HK-2 (cell line): ENCODE data around the gene PHYHIPL.
A peak's percentile ranks its signal among the peaks of the same experiment; 100 is the strongest.

Source experiments
- DNase-seq: peaks from one replicate; pipeline ENCODE4 v3.0.0-alpha.2; 2018; ENCODE audit not compliant: unreplicated experiment

PHYHIPL gene

DNA sequence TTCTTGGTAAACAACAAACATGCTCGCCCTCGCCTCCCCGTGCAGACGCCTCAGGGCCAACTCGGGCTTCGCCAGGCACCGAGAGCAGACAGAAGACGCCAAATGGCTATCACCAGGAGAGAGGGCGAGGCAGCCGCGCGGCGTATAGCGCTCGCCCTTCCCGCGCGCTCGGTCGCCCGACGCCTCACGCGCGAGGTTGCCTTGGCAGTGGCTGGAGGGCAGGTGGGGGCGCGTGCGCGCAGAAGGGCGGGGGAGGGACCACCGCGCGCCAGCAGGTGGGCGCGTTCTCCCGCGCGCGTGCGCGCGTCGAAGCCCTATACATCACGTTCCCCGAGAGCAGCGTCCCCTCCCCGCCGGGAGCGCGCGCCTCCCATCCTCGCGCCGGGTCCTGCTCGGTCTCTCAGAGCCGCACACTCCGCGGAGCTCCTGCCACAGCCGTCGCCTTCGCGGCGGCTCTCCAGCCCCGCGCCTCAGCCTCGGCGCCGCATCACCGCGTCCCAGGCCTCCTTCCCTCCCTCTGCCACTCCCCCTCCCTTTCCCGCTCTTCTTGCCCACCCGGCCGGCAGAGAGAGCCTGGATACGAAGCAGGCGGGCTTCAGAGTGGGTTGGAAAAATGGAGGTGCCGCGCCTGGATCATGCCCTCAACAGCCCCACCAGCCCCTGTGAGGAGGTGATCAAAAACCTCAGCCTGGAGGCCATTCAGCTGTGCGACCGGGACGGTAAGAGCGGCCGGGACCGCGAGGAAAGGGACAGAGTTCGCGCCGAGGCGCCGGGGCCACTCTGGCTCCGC is at the start of gene PHYHIPL:
TSS of gene PHYHIPL (plus strand) at position 403 of the 790 bp plus-strand sequence. CDS start at position 614, 211 bp downstream.
- DNase-seq: peak; percentile 41

DNA sequence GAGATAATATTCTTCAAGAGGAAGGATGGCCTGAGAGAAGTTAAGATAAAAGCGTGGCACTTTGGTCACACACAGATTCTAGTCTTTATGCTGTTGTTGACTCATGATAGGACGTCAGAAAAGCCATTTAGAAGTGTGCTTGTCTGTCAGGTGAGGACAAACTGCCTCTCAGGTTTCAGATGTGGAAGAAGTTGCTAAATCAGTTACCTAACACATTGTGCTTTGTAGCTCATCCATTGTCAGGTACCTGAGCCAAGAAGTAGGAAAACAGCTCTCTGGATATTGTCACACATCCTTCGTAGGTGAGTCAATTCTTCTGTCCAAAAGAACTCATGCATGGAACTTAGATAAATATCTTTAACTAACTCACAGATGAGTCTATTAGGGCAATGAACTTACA is 49.5 kb upstream of the PHYHIPL start:
- no peak for DNase-seq

DNA sequence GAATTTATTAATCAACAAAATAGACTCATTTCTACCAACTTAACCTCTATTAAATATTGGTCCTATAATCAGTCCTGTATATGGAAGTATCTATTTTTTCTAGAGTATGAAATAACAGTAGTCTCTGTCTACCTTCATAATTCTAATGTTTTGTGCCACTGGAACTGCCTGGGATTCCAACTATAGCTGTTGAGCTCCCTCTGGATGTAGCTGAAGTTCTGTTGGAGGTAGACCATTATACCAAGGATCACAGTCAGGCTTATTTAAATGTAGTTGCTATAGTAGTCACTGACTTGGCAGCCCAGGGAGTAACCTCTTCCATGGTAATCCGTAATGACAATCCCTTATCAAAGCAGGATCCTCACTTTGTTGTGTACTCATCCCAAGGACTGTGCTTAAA is 48.5 kb upstream of the PHYHIPL start:
- no peak for DNase-seq

DNA sequence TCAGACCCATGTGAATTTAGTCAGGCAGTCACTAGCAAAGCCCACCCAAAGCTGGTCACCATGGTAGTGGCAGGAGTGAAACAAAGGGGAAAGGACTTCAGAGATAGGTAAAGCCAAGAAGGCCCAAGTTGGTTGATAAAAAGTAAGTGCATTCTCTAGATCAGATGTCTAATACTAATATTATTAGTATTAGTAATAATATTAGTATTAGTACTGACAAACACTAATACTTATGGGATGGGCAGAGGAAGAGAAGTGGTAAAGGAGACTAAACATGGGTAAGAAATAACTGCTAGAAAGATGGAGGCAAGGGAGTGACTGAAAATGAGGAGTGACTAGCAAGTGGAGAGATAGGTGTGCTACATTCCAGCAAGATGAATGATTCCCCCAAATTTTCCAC is 46.6 kb upstream of the PHYHIPL start:
- DNase-seq: no peak

DNA sequence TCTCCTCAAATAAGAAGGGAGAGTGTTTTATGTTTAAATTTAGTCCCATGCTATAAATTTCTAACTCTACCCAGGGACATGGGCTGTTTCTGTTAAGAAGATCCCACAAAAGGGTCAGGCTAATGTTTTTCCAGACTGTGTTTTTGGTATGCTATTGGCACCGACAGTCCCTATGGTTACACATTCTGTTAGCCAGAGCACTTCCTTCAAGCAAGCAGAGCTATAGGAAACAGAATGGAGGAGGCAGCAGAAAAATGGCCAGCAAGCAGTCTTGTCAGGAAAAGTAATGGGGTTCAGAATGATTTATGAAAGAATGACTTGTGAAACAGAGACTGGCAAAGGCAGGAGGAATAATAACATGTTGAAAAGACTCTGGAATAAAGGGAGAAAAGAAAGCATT is 44.8 kb upstream of the PHYHIPL start:
- no peak for DNase-seq

DNA sequence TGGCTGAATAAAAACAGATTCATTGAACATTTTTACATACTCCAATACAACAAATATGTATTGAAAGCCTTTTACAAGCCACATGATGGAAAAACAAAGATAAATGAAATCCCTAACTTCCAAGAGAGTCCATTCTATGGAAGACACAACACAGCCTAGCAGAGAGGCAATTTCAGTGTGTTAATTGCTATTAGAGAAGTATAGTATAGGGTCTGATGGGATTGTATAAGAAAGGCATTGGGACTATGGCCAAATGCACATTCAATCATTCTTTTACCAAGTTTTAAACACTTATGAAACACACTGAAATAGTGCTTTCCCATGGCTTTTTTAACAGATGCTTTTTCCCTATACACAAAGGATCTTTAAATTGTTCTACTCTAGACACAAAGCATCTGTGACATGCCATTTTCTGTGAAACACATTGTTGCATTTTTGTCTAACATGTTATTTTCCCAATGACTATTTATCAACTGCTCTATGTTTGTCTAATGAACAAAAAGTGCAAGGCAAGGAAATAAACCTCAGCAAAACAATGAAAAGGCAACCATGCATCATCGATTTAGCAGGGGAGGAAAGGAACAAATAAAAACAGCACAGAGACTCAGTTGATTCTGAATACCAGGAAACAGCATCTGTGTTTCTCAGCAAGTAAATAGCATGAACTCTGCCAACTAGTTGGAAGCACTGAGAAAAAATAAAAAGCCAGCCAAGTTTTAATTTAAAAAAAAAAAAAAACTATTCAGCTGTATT is 42.4 kb upstream of the PHYHIPL start:
- no peak for DNase-seq

DNA sequence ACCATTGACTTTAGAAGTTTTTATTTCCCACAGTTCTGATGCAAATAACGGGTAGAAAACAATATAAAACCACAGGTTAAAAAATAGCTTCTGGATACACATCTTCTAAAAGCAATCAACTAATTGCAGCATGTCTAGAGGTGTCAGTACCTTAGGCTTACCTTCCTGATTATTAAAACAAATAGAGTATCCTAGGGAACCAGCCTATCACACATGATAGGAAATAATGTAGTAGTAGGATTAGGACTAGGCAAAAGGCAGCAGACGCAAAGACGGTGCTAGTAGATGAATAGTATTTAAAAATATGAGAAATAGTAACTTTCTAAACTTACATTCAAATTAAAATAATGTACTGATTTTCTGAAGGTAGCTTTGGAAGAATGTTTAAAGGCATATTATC is 41.7 kb upstream of the PHYHIPL start:
- DNase-seq: no peak

DNA sequence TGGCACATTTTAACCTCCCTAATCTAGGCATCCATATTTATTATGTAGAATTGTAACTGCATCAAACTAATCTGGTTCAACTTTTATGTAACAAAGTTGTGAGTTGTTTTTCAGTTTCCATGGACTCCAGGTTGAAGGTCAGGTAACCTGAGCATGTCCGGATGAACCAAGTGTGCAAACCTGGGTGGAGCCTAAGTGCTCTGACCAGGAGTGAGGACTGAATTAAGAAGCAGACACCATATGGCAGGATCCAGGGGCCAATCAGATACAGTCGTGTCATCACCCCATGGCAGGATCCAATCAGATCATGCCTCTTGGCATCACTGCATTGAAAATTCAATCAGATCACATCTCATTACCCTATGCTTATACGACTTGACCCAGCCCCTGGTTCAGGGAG is 41.2 kb upstream of the PHYHIPL start:
- DNase-seq: no peak

DNA sequence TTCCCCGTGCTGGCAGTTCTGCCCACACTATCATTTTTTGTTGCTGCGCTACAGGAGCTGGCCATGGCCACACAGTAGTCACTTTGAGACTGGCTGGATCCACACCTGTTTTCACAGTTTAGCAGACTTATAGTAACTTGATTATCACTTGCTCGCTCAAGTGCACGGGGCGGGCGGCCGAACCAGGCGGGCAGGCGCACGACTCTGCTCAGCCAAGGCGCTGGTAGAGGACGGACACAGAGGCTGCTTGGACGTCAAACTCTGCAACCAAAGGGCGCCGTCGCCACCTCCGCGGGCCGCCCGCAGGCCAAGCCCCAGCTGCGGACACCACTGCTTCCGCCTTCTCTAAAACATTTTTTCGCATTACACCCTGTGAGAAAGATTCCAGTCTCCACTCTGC is 38.4 kb upstream of the PHYHIPL start:
- DNase-seq: no peak

DNA sequence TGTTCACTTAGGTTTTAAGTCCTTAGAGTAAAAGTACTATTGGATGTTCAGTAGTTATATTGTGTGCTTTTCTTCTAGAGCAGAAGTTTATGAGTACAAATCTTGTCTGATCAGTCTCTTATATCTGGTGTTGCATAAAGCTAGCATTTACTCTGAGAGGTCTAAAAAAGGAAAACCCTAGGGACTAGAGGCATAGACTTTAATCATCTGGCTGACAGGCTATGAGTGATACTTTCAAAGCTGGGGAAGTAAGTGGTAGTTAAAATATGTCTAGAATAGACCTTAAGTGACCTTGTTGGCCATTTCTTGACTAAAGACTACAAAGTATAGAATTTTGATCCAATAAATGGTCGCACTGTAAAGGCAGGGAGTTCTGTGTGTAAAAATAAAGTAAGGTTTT is 32.9 kb upstream of the PHYHIPL start:
- DNase-seq: no peak

DNA sequence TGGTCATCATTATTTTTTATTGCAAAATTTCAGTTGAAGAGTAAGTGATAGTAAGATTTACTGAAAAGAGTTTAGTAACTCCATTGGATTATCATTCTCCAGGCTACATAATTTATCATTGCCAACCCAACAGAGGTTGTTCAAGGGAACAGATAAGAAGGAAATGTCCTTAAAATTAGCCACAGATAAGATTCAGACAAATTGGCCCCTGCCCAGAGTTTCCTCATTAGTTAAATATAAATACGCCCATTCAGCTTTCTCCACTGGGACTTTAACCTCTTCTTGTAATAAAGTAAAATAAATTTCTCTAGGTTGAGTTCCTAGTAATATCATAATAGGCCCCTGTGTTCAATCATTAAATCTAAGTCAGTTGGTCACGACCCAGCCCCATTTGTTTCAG is 27.7 kb upstream of the PHYHIPL start:
- no peak for DNase-seq

DNA sequence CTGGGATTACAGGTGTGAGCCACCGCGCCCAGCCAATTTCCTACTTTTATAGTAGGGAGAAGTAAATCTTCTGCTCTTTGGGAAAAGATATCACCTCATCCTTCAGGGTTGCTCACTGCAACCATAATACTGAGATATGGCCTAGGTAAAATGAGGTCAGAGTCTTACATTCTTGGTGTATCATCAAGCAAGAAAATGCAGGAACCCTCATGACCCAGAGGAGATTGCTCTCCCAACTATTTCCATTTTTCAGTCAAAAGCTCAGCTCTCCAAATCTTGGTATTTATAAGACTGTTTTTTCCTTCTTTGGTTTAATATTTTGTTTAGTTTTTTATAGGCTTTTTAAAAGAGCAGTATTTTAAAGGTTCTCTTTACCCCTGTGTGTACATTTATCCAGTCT is 20.9 kb upstream of the PHYHIPL start:
- no peak for DNase-seq

DNA sequence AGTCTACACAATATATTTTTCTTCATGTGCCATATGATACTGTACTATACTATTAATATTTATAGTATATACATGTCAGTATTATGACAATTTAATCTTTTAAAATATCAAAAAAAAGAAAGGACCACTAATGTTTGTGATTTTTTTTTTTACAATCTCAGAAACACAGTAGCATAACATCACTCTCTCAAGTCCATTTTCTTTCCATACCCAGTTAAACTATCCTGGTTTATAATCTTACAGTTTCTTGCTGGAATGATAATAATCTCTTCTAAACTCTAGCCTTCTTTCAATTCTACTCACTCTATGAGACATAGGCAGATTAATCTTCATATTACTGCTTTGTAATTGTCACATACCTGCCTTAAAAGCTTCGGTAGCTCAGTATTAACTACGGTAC is 8.9 kb upstream of the PHYHIPL start:
- no peak for DNase-seq

DNA sequence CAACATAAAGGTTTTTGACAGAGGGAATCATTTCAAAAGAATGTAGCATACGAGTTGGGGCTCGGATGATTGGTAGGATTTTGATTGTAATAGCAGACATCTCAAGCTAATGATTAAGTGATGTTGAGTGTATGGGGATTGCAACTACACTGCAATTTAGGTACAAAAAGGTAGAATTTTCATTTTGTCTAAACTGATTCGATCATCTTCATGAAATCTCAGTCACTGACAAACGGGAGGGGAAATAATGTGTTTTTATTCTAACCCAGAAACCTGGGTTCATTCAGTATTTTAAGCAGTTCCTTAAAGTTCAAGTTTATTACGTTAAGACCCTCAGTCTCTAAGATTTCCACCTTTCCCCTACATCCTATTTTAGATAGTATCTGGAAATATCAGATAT is 3.9 kb upstream of the PHYHIPL start:
- no peak for DNase-seq

DNA sequence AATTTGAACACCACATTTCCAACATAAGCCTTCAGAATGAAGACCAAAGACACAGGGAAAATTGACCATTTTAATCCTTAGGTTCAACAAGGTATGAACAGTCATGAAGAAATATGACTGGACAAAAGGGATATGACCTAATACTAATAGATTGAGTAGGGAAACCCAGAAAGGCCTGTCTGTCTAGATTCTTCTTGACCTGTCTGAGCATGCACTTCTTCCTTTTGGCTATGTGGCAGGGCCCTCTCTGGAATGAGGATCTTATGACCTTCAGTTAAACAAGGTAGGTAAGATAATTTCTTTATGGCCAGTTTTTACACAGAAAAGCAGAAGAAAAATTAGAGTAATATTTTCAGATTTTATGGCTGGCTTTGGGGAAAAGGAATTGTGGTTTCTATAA is 3.0 kb upstream of the PHYHIPL start:
- no peak for DNase-seq

DNA sequence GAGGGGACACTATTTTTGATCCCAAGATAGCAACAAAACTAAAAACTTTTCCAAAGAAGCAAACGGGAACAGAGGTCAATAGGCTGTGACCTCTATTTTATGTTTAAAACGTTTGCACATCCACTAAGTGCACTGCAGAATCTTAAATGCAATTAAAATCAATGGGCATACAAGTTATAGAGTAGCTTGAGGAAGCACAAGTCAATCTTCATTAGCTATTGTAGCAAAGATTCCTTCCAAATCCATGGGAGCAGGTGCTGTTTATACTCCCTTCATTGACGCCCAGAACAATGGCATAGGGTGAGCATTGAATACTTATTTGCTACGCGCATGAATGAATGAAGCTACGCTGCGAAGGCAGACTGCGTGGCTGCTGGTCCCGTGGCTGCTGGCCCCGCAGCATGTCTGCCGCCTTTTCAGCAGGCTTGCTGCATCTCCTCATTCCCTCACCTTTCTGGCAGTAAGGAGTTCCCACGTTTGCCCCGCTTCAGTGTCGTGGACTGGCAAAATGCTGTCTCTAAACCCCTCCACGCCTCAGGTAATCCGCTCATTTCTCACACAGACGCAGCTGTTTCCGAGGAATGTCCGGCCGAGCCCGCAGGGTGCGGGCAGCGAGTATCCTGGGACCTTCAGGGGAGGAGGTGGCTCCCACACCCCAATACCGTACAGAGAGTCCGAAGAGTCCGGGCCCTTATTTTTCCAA is 754 bp upstream of the PHYHIPL start:
- no peak for DNase-seq

DNA sequence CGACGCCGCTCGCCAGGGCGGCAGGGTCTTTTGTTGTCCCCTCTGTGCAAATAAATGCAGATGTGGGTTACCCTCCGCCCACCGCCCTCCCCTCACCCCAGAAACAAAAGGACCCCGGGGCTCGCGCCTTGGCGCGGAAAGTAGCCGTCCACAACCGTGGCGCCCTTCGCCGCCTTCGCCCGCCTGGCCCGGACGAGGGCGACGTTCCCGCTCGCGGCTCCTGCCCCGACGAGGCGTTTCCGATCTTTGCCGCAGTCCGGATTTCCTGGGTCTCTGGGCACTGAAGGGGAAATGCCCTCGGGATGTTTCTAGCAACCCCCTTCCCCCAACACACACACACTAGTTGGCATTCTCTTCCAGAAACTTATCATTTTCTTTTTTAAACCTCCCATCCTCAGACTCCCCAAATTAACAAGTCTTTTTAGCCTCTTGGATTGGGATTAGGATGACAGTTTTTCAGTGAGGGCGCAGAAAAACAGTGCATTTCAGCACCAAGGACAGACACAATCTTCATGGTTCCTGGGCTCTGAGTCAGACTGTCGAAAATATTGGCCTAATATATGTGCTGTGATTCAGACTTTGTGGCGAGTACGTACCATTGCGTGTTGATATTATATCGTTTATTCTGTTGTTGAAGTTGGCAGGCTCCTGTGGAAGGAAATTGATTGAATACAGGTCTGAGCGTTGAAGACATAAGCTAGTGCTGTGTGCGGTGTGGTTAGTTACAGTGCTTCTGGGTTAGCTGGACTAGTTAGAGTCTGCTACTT is 771 bp downstream of the PHYHIPL start:
- DNase-seq: peak; percentile 60

DNA sequence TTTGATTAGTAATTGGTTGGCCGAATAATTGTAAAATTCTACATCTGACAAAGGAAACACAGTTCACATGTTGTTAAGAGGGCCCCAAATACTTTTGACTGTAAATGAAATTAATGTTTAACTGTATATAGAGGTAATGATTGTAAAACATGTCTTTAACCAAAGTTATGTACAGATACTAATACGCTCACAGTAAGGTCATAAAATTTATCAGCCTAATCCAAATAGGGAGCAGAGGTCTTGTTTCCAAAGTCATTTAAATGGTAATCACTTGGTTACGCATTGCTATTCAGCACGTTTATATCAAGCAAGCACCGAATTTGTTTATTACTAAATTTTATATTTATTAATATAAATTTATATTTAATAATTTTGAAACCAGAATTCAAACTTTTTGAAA is 1.4 kb downstream of the PHYHIPL start:
- no peak for DNase-seq

DNA sequence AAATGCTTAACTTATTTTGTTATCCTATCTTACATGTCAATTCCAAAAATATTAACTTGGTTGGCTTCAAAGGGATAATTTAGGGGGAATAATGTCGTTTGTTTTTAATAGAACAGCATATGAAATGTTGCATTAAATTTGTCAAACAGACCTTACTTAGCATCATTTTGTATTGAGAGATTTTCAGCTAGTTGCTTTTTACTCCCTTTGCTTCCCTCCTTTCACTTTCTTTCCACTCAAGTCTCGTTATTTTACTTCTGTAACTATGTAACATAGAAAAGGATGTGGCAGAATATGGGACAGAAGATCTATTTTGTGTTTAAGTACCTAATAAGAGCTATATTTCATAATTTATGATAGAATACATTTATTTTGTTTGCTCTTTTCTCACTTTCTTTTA is 2.6 kb downstream of the PHYHIPL start:
- no peak for DNase-seq

DNA sequence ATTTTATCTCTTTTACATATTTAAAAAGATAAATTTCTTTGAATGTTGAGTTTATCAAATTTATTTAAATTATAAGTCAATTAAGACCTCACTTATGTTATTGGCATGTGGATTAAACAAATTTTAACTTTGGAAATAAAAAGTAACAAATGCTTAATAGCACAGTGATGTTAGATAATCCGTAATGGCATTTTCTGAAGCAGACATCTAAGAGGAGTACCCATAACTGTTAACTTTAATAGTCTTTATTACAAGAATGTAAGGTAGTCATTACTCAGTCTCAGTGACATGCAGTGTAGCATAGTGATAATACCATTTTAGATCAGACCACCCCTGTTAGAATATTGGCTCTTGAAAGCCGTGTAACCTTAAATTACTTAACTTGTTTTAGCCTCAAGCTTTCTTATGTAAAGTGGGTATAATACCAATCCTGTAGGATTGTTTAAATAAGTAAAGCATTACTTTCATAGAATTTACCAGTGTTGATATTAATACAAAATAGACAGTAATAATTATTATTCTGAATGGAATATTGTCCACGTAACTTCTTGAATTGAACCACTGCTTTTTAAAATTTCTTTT is 4.3 kb downstream of the PHYHIPL start:
- DNase-seq: no peak

DNA sequence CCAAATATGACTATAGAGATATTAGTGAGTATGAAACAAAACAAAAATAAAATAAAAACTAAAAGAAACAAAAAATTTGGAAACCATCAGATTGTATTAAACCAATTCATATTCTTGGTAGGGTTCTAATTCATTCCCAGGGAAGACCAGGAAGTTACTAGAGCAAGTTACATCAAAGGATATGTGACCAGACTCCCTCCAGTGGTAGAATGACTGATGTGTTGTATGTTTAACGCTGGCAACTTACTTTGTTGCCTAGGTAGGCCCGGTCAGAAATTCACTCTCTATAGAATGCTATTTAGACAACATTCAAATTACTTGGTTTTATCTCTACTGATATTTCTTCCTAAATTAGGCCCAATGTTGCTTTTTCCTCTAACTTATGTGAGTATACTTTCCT is 5.2 kb downstream of the PHYHIPL start:
- DNase-seq: no peak

DNA sequence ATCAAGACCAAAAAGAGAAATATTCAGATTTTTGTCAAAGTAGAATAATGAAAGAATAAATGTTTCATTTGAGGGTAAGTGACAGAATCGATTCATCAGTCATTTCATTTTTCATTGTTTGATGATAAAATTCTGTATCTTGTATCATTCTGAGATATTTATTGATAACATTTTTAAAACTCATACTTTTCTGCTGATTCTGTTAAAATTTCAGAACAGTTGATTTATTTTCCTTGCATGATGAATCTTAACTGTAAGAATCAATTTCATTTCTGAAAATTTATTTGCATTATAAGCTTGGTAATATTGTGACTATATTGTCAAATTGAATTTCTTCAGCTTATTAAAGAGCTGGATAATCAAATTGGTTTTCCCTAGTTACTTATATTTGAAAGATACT is 13.9 kb downstream of the PHYHIPL start:
- DNase-seq: no peak
